Measurements from ENCODE around the gene PRAMEF17. TPM values are rescaled to one million over a fixed set of nuclear protein-coding genes. Genes with fewer than 3 reads are reported as not detected.
"Not testable (repeated sequence)": the region's sequence is repeated elsewhere in the genome, so short reads cannot be mapped to it uniquely, and the experiment has no call there.

The PRAMEF17 gene, protein sequence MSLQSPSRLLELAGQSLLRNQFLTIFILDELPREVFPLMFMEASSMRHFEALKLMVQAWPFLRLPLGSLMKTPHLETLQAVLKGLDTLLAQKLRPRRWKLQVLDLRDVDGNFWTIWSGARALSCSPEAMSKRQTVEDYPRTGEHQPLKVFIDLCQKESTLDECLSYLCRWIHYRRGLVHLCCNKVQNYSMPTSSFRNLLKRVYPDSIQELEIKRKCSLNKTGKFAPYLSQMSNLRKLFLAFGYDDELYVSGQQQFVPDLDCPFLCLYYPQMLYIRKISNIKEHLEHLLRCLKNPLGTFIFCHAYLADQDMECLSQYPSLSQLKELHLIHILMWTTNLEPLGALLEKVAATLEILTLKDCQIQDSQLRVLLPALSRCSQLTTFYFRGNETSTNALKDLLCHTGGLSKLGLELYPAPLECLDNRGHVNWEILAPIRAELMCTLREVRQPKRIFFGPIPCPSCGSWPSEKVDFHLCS
- total RNA-seq, result not detected

DNA sequence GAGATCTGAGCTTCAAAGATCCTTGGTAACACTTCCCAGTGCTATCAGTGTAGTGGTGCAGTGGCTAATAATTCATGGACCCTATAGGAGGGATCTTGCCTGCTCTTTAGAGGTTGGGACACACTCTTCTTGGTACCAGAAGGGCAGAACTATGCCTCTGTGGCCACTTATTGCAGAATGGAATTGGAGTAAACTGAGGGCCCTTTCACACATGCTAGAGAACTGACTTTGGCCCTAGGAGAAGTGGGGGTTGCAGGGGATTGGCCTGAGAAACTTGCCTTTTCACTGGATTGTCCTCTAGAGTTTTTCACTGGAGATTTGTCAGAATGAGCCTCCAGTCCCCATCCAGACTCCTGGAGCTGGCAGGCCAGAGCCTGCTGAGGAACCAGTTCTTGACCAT lies at the start of gene PRAMEF17:
Gene PRAMEF17 (plus strand): TSS at position 301 of the 400 bp plus-strand sequence. CDS start 26 bp downstream, at position 327.
- H3K4me3 ChIP-seq (ENCODE audit: low read depth, poor library complexity, severe bottlenecking); intact Hi-C loops (cut with DNase I; ENCODE audit: low total_unique reads); DNase-seq (ENCODE audit: low spot score in 2 of 2): not testable (repeated sequence)

DNA sequence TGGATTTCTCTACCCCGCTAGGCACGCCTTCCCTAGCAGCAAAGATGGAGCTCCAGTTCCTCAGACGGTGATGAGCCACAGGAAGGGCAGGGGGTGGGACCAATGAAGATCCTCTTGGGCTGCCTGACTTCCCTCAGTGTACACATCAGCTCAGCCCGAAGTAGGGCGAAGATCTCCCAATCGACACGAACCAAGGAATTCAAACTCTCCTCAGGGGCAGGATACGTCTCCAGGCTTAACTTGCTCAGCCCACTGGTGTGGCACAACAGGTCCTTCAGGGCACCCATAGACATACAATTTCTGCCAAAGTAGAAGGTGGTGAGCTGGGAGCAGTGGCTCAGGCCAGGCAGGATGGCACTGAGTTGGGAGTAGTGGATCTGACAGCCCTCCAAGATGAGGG lies 46.9 kb upstream of the PRAMEF17 start:
- intact Hi-C loops (cut with DNase I; ENCODE audit: low total_unique reads); H3K4me3 ChIP-seq (ENCODE audit: low read depth, poor library complexity, severe bottlenecking): not testable (repeated sequence)
- 80 to 82% methylated on average over 8 of the region's 8 CpGs for WGBS, 2 donors
- peak in 1 of 2 donors; percentile 57 for DNase-seq (ENCODE audit: low spot score in 2 of 2)

DNA sequence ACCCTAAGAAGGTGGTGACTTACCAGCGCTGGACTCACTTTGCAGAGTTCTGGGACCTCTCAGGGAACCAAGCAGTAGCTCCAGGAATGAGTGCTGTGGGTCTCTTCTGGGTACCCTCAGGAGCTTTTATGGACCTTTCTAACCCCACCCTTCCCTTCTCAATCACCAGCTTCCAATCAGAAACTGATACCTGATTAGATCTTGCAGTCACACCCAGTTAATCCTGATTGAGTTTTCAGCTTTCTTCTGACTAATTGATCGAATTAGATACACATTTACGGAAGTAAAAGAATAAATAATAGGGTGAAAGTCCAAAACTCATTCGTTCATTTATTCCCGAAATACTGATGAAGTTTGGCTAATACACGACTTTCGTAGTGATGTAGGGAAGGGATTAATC lies 42.4 kb upstream of the PRAMEF17 start, which contains the start of gene PRAMEF14:
Gene PRAMEF14 (minus strand): TSS at position 101 of the 400 bp plus-strand sequence. CDS start 1,820 bp downstream, outside the sequence.
- WGBS, 2 donors, result 70 to 81% methylated on average over 6 to 7 of the region's 7 CpGs
- DNase-seq (ENCODE audit: low spot score in 2 of 2); intact Hi-C loops (cut with DNase I; ENCODE audit: low total_unique reads); H3K4me3 ChIP-seq (ENCODE audit: low read depth, poor library complexity, severe bottlenecking): not testable (repeated sequence)

DNA sequence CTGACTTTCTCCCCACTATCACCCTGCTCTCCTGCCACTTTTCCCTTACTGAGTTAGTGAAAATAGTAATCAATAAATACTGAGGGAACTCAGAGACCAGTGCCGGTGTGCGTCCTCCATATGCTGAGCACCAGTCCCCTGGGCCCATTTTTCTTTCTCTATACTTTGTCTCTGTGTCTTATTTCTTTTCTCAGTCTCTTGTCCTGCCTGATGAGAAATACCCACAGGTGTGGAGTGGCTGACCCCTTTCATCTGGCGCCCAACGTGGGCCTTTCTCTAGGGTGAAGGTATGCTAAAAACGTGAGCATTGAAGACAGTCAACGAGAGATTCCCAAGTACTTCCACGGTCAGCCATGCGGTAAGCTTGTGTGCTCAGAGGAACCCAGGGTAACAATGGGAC lies 36.0 kb upstream of the PRAMEF17 start:
- DNase-seq (ENCODE audit: low spot score in 2 of 2), result peak in 1 of 2 donors; percentile 56
- H3K4me3 ChIP-seq (ENCODE audit: low read depth, poor library complexity, severe bottlenecking); intact Hi-C loops (cut with DNase I; ENCODE audit: low total_unique reads): not testable (repeated sequence)
- WGBS, 2 donors, result 92 to 93% methylated on average over 8 of the region's 8 CpGs

DNA sequence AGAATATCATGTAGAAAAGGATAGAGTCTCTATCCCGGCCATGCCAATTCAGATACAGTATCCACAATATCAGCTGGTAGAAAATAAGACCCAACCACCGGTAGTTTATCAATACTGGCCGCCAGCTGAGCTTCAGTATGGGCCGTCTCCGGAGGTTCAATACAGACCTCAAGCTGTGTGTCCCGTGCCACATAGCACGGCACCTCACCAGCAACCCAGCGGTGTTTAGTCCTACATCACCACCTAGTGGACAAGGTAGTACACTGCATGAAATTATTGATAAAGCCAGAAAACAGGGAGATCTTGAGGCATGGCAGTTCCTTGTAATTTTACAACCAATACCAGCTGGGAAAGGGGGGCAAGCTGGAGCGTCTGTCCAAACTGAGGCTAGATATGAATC lies 35.0 kb upstream of the PRAMEF17 start:
- WGBS, 2 donors, result no CpG with 5 or more reads among the region's 9 CpGs
- H3K4me3 ChIP-seq (ENCODE audit: low read depth, poor library complexity, severe bottlenecking); DNase-seq (ENCODE audit: low spot score in 2 of 2); intact Hi-C loops (cut with DNase I; ENCODE audit: low total_unique reads): not testable (repeated sequence)

DNA sequence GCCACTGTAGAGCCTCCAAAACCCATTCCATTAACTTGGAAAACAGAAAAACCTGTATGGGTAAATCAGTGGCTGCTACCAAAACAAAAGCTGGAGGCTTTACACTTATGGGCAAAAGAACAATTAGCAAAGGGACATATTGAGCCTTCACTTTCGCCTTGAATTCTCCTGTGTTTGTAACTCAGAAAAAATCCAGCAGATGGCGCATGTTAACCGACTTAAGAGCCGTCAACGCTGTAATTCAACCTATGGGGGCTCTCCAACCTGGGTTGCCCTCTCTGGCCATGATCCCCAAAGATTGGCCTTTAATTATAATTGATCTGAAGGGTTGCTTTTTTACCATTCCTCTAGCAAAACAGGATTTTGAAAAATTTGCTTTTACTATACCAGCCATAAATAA lies 32.7 kb upstream of the PRAMEF17 start:
- H3K4me3 ChIP-seq (ENCODE audit: low read depth, poor library complexity, severe bottlenecking), result not testable (repeated sequence)
- DNase-seq (ENCODE audit: low spot score in 2 of 2), result peak; percentile 4 to 26
- intact Hi-C loops (cut with DNase I; ENCODE audit: low total_unique reads), result loop anchor here (5.0 kb wide), 1 partner anchor 181 kb away; no protein-coding TSS in a partner anchor
- 0 to 5% methylated on average over 5 of the region's 5 CpGs for WGBS, 2 donors

DNA sequence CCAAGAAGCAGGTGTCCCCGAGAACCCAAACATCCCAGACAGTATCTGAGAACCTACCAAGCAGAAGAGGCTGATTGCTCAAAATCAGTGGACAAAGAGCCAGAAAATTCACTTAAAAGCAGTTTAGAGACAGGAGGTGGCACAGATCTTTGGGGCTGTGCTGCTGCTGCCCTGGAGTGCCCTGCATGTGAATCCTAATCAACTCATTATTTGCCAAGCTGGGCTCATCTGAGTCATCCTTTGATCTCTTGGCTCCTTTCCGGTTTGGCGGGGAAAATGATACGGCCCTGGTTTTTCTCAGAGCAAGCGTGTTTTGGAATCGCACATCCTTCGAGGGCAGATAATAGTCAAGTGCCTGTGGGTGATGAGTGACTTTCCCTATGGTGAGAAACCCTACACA lies 27.1 kb upstream of the PRAMEF17 start:
- H3K4me3 ChIP-seq (ENCODE audit: low read depth, poor library complexity, severe bottlenecking); intact Hi-C loops (cut with DNase I; ENCODE audit: low total_unique reads); DNase-seq (ENCODE audit: low spot score in 2 of 2): not testable (repeated sequence)
- 67 to 75% methylated on average over 1 of the region's 7 CpGs for WGBS, 2 donors

DNA sequence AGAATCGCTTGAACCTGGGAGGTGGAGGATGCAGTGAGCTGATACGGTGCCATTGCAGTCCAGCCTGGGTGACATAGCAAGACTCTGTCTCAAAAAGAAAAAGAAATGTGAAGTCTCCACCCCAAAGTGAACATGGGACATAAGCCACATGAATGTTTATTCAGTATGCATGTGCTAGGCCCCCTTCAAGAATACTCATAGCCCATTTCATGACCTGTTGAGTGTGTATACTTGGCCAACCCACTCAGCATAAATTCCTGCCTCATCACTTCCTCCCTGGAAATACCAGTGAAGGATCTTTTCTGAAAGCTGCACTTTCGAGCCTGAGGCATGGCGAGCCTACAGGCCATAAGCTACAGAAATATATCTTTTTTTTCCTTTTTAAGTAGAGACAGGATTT lies 24.5 kb upstream of the PRAMEF17 start:
- DNase-seq (ENCODE audit: low spot score in 2 of 2); intact Hi-C loops (cut with DNase I; ENCODE audit: low total_unique reads); H3K4me3 ChIP-seq (ENCODE audit: low read depth, poor library complexity, severe bottlenecking): not testable (repeated sequence)
- 90 to 91% methylated on average over 4 of the region's 4 CpGs for WGBS, 2 donors

DNA sequence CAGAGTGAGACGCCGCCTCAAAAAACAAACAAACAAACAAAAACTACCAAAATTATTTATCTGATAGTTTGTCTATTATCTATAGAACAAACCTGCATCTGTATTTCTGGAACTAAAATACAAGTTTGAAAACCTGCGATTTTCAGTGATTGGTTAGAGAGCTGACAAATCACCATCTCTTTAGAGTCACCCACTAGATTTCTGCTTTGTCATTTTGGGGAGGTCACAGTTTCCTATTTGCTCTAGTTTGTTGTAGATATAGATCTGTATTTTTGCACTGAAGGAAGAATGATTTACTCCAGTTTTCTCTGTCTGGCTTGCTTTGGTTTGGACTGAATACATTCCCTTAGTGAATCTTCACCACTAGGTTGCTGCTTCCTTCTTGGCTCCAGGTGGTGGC lies 22.9 kb upstream of the PRAMEF17 start:
- 87 to 90% methylated on average over 3 of the region's 3 CpGs for WGBS, 2 donors
- H3K4me3 ChIP-seq (ENCODE audit: low read depth, poor library complexity, severe bottlenecking); intact Hi-C loops (cut with DNase I; ENCODE audit: low total_unique reads); DNase-seq (ENCODE audit: low spot score in 2 of 2): not testable (repeated sequence)

DNA sequence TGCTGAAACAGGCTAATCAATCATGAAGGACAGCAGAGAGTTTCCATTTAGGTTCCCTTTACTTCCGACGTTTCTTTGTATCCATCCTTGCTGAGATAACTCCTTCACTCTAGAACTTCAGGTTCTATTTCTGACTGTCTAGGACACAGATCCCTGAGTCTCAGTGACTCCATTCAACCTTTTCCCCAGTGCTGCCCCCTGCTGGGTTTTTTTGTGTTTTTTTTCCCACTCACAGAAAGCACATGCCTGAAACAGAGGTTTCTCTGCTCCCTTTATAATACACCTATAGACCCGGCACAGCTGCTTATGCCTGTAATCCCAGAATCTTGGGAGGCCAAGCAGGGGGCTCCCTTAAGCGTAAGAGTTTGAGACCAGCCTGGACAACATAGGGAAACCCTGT lies 20.9 kb upstream of the PRAMEF17 start:
- intact Hi-C loops (cut with DNase I; ENCODE audit: low total_unique reads); H3K4me3 ChIP-seq (ENCODE audit: low read depth, poor library complexity, severe bottlenecking); DNase-seq (ENCODE audit: low spot score in 2 of 2): not testable (repeated sequence)
- 81 to 83% methylated on average over 4 of the region's 4 CpGs for WGBS, 2 donors

DNA sequence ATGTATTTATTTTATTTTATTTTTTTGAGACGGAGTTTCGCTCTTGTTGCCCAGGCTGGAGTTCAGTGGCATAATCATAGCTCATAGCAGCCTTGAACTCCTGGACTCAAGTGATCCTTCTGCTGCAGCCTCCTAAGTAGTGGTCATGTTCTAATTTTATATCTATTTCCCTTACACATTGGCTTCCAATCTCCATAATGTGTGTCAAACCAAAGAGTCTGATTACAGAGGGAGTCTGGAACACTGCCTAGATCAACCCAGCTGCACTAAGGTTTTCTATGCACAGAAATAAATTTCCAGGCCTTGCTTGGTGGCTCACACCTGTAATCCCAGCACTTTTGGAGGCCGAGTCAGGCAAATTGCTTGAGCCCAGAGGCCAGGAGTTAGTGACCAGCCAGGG lies 10.4 kb upstream of the PRAMEF17 start:
- intact Hi-C loops (cut with DNase I; ENCODE audit: low total_unique reads); DNase-seq (ENCODE audit: low spot score in 2 of 2); H3K4me3 ChIP-seq (ENCODE audit: low read depth, poor library complexity, severe bottlenecking): not testable (repeated sequence)
- 80 to 93% methylated on average over 3 of the region's 3 CpGs for WGBS, 2 donors

DNA sequence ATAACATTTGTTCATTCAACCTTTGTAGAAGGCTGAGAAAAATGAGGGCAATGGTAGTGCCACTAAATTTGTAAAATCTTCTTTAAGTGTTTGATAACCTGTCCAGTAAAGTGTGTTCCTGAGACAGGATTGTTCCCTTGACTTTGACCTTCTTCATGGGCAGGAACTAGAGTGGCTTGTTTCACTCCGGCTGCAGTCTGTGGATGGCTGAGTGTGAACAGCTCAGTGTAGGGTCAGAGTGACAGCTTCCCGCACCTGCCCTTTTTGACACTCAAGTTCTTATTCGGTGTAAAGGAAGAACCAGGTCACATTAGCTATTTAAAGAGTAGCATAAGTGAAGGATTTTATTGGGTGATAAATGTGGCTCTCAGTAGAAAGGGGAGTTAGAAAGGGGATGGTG lies 9.1 kb upstream of the PRAMEF17 start:
- DNase-seq (ENCODE audit: low spot score in 2 of 2); intact Hi-C loops (cut with DNase I; ENCODE audit: low total_unique reads); H3K4me3 ChIP-seq (ENCODE audit: low read depth, poor library complexity, severe bottlenecking): not testable (repeated sequence)
- WGBS, 2 donors, result 79 to 85% methylated on average over 3 of the region's 3 CpGs

DNA sequence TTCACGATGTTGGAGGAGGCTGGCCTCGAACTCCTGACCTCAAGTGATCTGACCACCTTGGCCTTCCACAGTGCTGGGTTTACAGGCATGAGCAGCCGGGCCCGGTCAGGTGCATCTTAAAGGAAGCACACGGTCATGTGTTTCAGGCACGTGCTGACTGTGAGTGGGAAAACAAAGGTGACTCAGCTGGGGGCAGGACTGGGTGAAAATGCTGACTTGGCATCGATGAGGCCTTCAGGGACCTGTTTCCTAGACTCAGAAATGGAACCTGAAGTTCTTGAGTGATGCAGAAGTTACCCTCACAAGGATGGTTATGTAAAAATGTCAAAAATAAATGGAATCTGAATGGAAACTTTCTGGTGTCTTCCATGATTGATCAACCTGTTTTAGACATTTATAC lies 3.6 kb downstream of the PRAMEF17 start:
- DNase-seq (ENCODE audit: low spot score in 2 of 2); intact Hi-C loops (cut with DNase I; ENCODE audit: low total_unique reads); H3K4me3 ChIP-seq (ENCODE audit: low read depth, poor library complexity, severe bottlenecking): not testable (repeated sequence)
- 70 to 75% methylated on average over 7 of the region's 7 CpGs for WGBS, 2 donors

DNA sequence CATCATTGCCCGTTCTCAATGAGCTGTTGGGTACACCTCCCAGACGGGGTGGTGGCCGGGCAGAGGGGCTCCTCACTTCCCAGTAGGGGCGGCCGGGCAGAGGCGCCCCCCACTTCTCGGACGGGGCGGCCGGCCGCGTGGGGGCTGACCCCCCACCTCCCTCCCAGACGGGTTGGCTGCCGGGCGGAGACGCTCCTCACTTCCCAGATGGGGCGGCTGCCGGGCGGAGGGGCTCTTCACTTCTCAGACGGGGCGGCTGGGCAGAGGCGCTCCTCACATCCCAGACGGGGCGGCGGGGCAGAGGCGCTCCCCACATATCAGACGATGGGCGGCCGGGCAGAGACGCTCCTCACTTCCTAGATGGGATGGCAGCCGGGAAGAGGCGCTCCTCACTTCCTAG lies 5.3 kb downstream of the PRAMEF17 start:
- WGBS, 2 donors, result 95 to 97% methylated on average over 19 to 32 of the region's 32 CpGs
- H3K4me3 ChIP-seq (ENCODE audit: low read depth, poor library complexity, severe bottlenecking); intact Hi-C loops (cut with DNase I; ENCODE audit: low total_unique reads); DNase-seq (ENCODE audit: low spot score in 2 of 2): not testable (repeated sequence)

DNA sequence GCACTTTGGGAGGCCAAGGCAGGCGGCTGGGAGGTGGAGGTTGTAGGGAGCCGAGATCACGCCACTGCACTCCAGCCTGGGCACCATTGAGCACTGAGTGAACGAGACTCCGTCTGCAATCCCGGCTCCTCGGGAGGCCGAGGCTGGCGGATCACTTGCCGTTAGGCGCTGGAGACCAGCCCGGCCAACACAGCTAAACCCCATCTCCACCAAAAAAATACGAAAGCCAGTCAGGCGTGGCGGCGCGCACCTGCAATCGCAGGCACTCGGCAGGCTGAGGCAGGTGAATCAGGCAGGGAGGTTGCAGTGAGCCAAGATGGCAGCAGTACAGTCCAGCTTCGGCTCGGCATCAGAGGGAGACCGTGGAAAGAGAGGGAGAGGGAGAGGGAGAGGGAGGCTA lies 5.9 kb downstream of the PRAMEF17 start:
- DNase-seq (ENCODE audit: low spot score in 2 of 2), result not testable (repeated sequence)
- WGBS, 2 donors, result 95 to 96% methylated on average over 13 to 22 of the region's 22 CpGs

More for the DNA sequence above, 5.9 kb downstream of the PRAMEF17 start:
- intact Hi-C loops (cut with DNase I; ENCODE audit: low total_unique reads); H3K4me3 ChIP-seq (ENCODE audit: low read depth, poor library complexity, severe bottlenecking): not testable (repeated sequence)

Measured in lower leg skin (tissue), 4 donors.